Nephron (organoid): Measurements from ENCODE around the gene CNTN4.

Experiments
- H3K27ac Mint-ChIP-seq, 3 experiments: 2 replicates each; pipeline ENCODE4 v1.8.0; 2020; ENCODE audit warnings: mixed read lengths in 3 of 3, mild to moderate bottlenecking in 2 of 3, moderate library complexity in 1 of 3
- H3K27me3 Mint-ChIP-seq: 2 replicates; pipeline ENCODE4 v1.8.0; 2021; ENCODE audit warnings: low read depth, mild to moderate bottlenecking, moderate library complexity, mixed read lengths
- H3K36me3 Mint-ChIP-seq: 2 replicates; pipeline ENCODE4 v1.8.0; 2020; ENCODE audit warnings: low read depth, mixed read lengths
- H3K4me1 Mint-ChIP-seq: 2 replicates; pipeline ENCODE4 v1.8.0; 2020; ENCODE audit warnings: mixed read lengths
- H3K4me3 Mint-ChIP-seq, 3 experiments: 2 replicates each; pipeline ENCODE4 v1.8.0; 2020; ENCODE audit warnings: mild to moderate bottlenecking in 3 of 3, mixed read lengths in 3 of 3, moderate library complexity in 2 of 3
- H3K9me3 Mint-ChIP-seq: 2 replicates; pipeline ENCODE4 v1.8.0; 2020; ENCODE audit warnings: mixed read lengths
- TF ChIP-seq, protein P1 (sequence below), 3 experiments: fragments of 200-600 bp; sonication (generic); IDR thresholded peaks; one replicate each; pipeline ENCODE4 v1.5.0; 2021; ENCODE audit warnings: antibody characterized with exemption in 3 of 3; ENCODE audit not compliant: unreplicated experiment in 3 of 3

CNTN4 gene

DNA sequence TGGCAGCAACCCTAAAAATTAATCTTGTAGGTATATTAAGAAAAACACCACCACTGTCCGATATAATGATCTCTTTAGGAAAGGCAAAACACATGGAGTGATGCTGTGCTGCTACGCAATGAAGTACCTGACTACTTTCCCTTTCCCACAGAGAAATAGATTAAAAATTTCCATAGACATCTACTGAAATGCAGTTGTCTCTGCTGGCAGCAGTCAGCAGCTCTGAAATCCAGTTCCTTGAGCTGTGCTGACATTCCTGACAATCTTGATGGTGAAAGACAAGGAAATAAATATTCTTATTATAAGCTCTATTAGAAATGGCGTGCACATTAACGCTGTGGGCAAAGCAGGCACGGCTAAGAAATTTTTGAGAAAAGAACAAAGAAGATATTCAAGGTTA is 723.9 kb downstream of the CNTN4 start:
- no peak overlapping the region for H3K4me3 Mint-ChIP-seq
- no peaks in the 10 kb centered on the region for H3K27me3 Mint-ChIP-seq

DNA sequence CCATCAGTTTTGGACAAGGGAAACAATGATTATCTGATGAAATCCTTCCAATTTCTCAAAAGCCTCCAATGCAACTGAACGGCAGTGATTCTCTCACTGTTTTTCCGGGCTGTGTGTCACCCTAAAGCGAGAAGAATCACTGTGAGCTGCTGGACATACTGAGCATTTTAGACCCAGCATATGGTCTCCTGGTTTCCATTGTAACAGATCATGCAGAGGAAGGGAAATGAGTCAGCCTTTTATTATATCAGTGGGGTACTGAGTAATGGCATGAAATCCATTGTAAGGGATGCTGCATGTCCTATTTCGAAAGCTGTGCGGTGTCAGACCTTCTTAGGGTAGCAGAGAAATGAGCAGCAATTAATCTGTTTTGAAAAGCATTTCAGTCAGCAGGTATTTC is 724.4 kb downstream of the CNTN4 start:
- Mint-ChIP-seq H3K27me3 (no peaks in the 10 kb centered on the region), H3K9me3 (no peaks in the 10 kb centered on the region), H3K27ac (no peak overlapping the region), H3K4me3 (no peak overlapping the region), H3K4me1 (no peaks in the 10 kb centered on the region), H3K36me3 (peaks cover 8% of the 10 kb centered on the region)
- TF ChIP-seq, protein P1, sequence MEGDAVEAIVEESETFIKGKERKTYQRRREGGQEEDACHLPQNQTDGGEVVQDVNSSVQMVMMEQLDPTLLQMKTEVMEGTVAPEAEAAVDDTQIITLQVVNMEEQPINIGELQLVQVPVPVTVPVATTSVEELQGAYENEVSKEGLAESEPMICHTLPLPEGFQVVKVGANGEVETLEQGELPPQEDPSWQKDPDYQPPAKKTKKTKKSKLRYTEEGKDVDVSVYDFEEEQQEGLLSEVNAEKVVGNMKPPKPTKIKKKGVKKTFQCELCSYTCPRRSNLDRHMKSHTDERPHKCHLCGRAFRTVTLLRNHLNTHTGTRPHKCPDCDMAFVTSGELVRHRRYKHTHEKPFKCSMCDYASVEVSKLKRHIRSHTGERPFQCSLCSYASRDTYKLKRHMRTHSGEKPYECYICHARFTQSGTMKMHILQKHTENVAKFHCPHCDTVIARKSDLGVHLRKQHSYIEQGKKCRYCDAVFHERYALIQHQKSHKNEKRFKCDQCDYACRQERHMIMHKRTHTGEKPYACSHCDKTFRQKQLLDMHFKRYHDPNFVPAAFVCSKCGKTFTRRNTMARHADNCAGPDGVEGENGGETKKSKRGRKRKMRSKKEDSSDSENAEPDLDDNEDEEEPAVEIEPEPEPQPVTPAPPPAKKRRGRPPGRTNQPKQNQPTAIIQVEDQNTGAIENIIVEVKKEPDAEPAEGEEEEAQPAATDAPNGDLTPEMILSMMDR (IDR thresholded peaks at IDR 0.05; ENCODE audit: unreplicated experiment in 3 of 3): no peak

More for the DNA sequence above, 723.9 kb downstream of the CNTN4 start:
- no peak overlapping the region for H3K27ac Mint-ChIP-seq
- TF ChIP-seq, protein P1 (IDR thresholded peaks at IDR 0.05; ENCODE audit: unreplicated experiment in 3 of 3): no peak
- peaks cover 8% of the 10 kb centered on the region for H3K36me3 Mint-ChIP-seq
- H3K4me1 Mint-ChIP-seq: no peaks in the 10 kb centered on the region
- H3K9me3 Mint-ChIP-seq: no peaks in the 10 kb centered on the region

DNA sequence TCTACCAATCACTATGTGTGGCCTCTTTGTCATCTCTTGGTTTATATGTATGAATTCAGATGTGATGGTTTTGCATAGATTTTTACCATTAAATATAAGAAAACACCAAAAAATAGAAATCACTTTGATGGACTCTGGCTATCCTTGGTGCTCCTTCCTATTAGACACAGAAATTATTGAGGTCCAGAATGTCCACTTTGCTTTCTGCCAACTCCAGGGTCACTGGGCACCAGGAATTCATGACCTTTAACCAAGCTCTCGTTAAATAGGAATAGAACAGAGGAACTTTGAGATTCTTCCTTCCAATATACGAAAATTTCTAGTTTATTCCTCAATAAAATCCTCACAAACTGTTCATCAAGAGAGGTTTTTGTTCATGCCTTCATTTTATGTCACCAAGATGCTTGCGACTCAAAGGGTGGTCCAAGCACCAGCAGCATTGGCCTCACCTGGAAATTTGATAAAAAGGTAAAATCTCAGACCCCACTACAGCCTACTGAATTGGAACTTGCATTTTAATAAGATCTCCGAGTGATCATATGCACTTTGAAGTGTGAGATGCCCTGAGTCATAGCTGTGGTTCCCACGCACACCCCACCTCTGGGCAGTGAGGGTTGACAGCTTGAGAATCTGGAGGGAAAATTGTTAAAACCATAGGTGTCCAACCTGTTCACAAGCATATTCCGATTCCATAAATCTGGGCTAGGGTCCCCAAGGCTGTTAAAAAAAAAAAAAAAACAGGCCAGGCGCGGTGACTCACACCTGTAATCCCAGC is 725.0 kb downstream of the CNTN4 start:
- Mint-ChIP-seq H3K36me3 (peaks cover 8% of the 10 kb centered on the region), H3K4me1 (no peaks in the 10 kb centered on the region), H3K27ac (no peak overlapping the region), H3K27me3 (no peaks in the 10 kb centered on the region), H3K9me3 (no peaks in the 10 kb centered on the region), H3K4me3 (no peak overlapping the region)
- TF ChIP-seq, protein P1 (IDR thresholded peaks at IDR 0.05; ENCODE audit: unreplicated experiment in 3 of 3): no peak

DNA sequence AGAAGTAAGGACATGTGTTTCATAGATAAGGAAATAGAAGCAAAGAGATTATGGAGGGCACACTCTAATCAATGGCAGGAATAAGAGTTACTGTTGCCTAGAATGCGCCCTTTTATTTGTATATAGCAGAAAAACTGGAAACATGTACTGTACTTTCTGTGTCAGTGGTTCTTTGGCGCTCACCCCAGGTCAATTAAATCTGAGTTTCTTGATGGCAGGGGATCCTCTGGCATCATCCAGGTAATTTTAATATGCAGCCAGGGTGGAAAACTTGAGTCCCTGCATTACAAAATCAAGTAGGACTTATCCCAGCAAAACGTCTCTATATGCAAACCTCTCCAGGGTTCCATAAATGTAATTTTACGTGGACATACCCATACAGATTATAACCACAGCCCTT is 727.4 kb downstream of the CNTN4 start:
- no peak overlapping the region for H3K27ac Mint-ChIP-seq
- no peak overlapping the region for H3K4me3 Mint-ChIP-seq
- no peaks in the 10 kb centered on the region for H3K27me3 Mint-ChIP-seq
- no peaks in the 10 kb centered on the region for H3K36me3 Mint-ChIP-seq
- no peaks in the 10 kb centered on the region for H3K9me3 Mint-ChIP-seq
- no peaks in the 10 kb centered on the region for H3K4me1 Mint-ChIP-seq
- TF ChIP-seq, protein P1 (IDR thresholded peaks at IDR 0.05; ENCODE audit: unreplicated experiment in 3 of 3): no peak

DNA sequence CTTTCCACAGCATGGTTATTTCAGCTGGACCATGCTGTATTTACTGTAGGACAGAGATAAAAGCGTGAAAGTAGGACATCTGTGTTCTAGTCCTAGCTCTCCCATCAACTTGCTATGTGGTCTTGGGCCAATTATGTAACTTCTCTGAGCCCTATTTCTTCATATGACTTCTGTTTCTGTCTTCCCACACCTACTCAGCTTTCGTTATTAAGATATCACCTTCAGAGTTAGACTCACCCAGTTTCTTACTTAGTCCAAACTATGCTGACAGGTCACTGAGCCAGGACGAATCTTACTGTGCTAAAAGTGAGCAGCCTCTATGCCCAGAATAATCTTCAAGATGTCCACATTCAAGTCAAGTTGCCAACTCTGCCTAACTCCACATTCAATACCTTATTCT is 727.8 kb downstream of the CNTN4 start:
- H3K4me3 Mint-ChIP-seq: no peak overlapping the region
- H3K27me3 Mint-ChIP-seq: no peaks in the 10 kb centered on the region
- no peak overlapping the region for H3K27ac Mint-ChIP-seq
- H3K9me3 Mint-ChIP-seq: no peaks in the 10 kb centered on the region
- TF ChIP-seq, protein P1 (IDR thresholded peaks at IDR 0.05; ENCODE audit: unreplicated experiment in 3 of 3): no peak
- no peaks in the 10 kb centered on the region for H3K36me3 Mint-ChIP-seq
- H3K4me1 Mint-ChIP-seq: no peaks in the 10 kb centered on the region

DNA sequence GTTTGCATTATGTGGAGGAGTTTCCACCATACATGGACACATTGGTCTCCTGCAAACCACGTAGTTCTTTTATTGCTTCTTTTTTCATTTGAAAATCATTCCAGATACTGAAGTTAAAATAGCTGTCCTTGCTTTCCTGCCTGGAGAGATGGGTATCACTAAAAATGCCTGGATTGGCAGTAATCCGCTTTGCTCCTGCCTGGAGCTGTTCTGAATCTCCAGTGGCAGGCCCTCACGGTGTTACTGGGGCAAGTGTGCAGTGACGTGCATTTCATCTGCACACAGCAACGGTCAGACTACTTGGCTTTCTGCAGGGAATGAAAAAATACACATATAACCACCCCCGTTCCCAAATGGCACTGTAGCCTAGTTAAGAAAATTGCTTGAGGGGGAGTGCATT is 738.6 kb downstream of the CNTN4 start:
- TF ChIP-seq, protein P1 (IDR thresholded peaks at IDR 0.05; ENCODE audit: unreplicated experiment in 3 of 3): no peak
- H3K36me3 Mint-ChIP-seq: no peaks in the 10 kb centered on the region
- H3K4me3 Mint-ChIP-seq: peak overlapping the region in 2 of 3 experiments; percentile 29 to 45
- H3K4me1 Mint-ChIP-seq: peaks cover 18% of the 10 kb centered on the region
- peaks cover 4% of the 10 kb centered on the region for H3K27me3 Mint-ChIP-seq
- H3K9me3 Mint-ChIP-seq: no peaks in the 10 kb centered on the region
- H3K27ac Mint-ChIP-seq: peak overlapping the region; percentile 53 to 82 (median 75)
